Hepatocyte (in vitro differentiated cells): ENCODE measurements around the gene TMC2.
"Not testable (repeated sequence)": the region's sequence is repeated elsewhere in the genome, so short reads cannot be mapped to it uniquely, and the experiment has no call there.

Source experiments
- CTCF ChIP-seq: fragments of 200-600 bp; sonication (generic); IDR thresholded peaks from 2 replicates; pipeline ENCODE4 v1.5.1; 2016; ENCODE audit warnings: antibody characterized with exemption, mild to moderate bottlenecking; ENCODE audit not compliant: poor library complexity
- EZH2 ChIP-seq: fragments of 200-600 bp; sonication (generic); IDR thresholded peaks from 2 replicates; pipeline ENCODE4 v1.6.1; 2016; ENCODE audit warnings: antibody characterized with exemption, mild to moderate bottlenecking, borderline replicate concordance
- EZH2phosphoT487 ChIP-seq: fragments of 200-600 bp; sonication (generic); IDR thresholded peaks from one replicate; pipeline ENCODE4 v1.6.1; 2018; ENCODE audit warnings: antibody characterized with exemption, mild to moderate bottlenecking, low read depth, moderate library complexity; ENCODE audit not compliant: unreplicated experiment, severe bottlenecking

GRCh38 chr20:2522826-2523429, 13.4 kb upstream of the TMC2 start:
- not testable (repeated sequence) for TF ChIP-seq CTCF, EZH2phosphoT487, EZH2
